Adrenal gland (tissue), 12 donors: ENCODE results near the gene KRT71. TPM values are rescaled to one million over a fixed set of nuclear protein-coding genes. Genes with fewer than 3 reads are reported as not detected.

ENCODE experiments used
- DNase-seq, 7 donors: peaks; one replicate each; pipeline ENCODE4 v3.0.0-alpha.2; 2019 to 2020
- H3K27ac ChIP-seq, 5 donors: fragments of 200-600 bp; sonication (generic) in 4 of 5; 1 replicate in 3 of 5; 2 replicates in 2 of 5; pipeline versions ENCODE4 v1.5.1 to v1.8.0; 2016 to 2020; ENCODE audit warnings: mild to moderate bottlenecking in 1 of 5
- H3K27me3 ChIP-seq: fragments of 200-600 bp; 2 replicates; pipeline ENCODE4 v1.8.0; 2021
- H3K36me3 ChIP-seq, 2 donors: fragments of 200-600 bp; replicated peaks in 1 of 2; 1 replicate in 1 of 2; 2 replicates in 1 of 2; pipeline versions ENCODE4 v1.5.1 to v1.8.0; 2018 to 2022
- H3K4me1 ChIP-seq, 2 donors: fragments of 200-600 bp; replicated peaks in 1 of 2; 1 replicate in 1 of 2; 2 replicates in 1 of 2; pipeline versions ENCODE4 v1.5.1 to v1.8.0; 2018 to 2021
- H3K4me3 ChIP-seq, 4 donors: fragments of 200-600 bp; sonication (generic) in 3 of 4; one replicate each; pipeline ENCODE4 v1.5.1; 2016 to 2018
- H3K9me3 ChIP-seq, 3 donors: fragments of 200-600 bp; sonication (generic) in 1 of 3; replicated peaks in 1 of 3; 1 replicate in 2 of 3; 2 replicates in 1 of 3; pipeline versions ENCODE4 v1.5.1 to v1.8.0; 2016 to 2021
- POLR2A ChIP-seq, 2 donors: fragments of 450-650 bp; IDR thresholded peaks; one replicate each; pipeline ENCODE4 v1.6.1; 2017; ENCODE audit warnings: antibody characterized with exemption in 2 of 2, mild to moderate bottlenecking in 2 of 2, moderate library complexity in 1 of 2
- WGBS, 4 donors: extraction: QIAGEN DNeasy Blood & Tissue Kit in 2 of 4; methylation state at CpG; one replicate each; pipeline versions ENCODE4 v1.1.5 to v1.1.7; 2013 to 2017; 5-methylcytosine and 5-hydroxymethylcytosine counted together
- intact Hi-C, 2 donors: fragments of 100-400 bp; cut with DNase I; formaldehyde crosslinking; loops; one replicate each; pipeline versions ENCODE4 v1.14.1 to v1.15.0; 2022 to 2023
- polyA plus RNA-seq, 3 donors: library from polyadenylated mRNA; stranded (reverse); fragments of 200-250 nt in 2 of 3; fragments of 350-450 nt in 1 of 3; fragmentation: Illumina TruSeq in 1 of 3; extraction: RNeasy Lipid Tissue Mini Kit (QIAGEN cat#74804) in 1 of 3; gene quantifications; one replicate each; pipeline ENCODE4 v1.2.3, GENCODE V29; 2013 to 2014
- total RNA-seq, 9 donors: library from RNA; depleted of rRNA in 4 of 9; stranded (reverse); fragments of >200 nt in 4 of 9; fragments of 120-200 nt in 1 of 9; fragmentation: NEBNext Ultra II Directional in 1 of 9; extraction: Animal tissue kit (Norgen Biotek cat#: 25700) in 1 of 9; gene quantifications; one replicate each; pipeline versions ENCODE4 v1.1.0 to v1.2.4, GENCODE V29; 2013 to 2023
- TF ChIP-seq, protein P1 (sequence below), 6 experiments: fragments of 450-650 bp in 4 of 6; fragments of 200-600 bp in 2 of 6; sonication (generic) in 1 of 6; IDR thresholded peaks; 1 replicate in 5 of 6; 2 replicates in 1 of 6; pipeline versions ENCODE4 v1.5.1 to v1.8.0; 2016 to 2021; ENCODE audit warnings: antibody characterized with exemption in 6 of 6, mild to moderate bottlenecking in 2 of 6, moderate library complexity in 1 of 6
- donor health status: healthy with polysubstance abuse.
- donor health status: Bipolar disorder and iron deficiency.
- donor health status: DM: yes; HTN: yes; CAD: no.
- donor health status: DM: no; HTN: no; CAD: no.
- donor health status: DM: no; HTN: no; CAD: no.
- donor health status: DM: yes; HTN: yes; CAD: no.

The KRT71 gene
- total and polyA plus RNA-seq, 12 donors: not detected

- Histone ChIP-seq H3K27me3 (no peaks in the 10 kb centered on the region), H3K36me3 (no peaks in the 10 kb centered on the region), H3K9me3 (no peaks in the 10 kb centered on the region), H3K4me3 (no peak overlapping the region), H3K4me1 (no peaks in the 10 kb centered on the region), H3K27ac (no peak overlapping the region)
- DNase-seq: no peak
- intact Hi-C loops: no loop called here
- 50 to 73% (median 61%) methylated on average over 2 of the region's 2 CpGs for WGBS, 4 donors
- TF ChIP-seq, protein P1, sequence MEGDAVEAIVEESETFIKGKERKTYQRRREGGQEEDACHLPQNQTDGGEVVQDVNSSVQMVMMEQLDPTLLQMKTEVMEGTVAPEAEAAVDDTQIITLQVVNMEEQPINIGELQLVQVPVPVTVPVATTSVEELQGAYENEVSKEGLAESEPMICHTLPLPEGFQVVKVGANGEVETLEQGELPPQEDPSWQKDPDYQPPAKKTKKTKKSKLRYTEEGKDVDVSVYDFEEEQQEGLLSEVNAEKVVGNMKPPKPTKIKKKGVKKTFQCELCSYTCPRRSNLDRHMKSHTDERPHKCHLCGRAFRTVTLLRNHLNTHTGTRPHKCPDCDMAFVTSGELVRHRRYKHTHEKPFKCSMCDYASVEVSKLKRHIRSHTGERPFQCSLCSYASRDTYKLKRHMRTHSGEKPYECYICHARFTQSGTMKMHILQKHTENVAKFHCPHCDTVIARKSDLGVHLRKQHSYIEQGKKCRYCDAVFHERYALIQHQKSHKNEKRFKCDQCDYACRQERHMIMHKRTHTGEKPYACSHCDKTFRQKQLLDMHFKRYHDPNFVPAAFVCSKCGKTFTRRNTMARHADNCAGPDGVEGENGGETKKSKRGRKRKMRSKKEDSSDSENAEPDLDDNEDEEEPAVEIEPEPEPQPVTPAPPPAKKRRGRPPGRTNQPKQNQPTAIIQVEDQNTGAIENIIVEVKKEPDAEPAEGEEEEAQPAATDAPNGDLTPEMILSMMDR (IDR thresholded peaks at IDR 0.05): no peak
- TF ChIP-seq POLR2A (IDR thresholded peaks at IDR 0.05): no peak
These were observed 4.5 kb upstream of the KRT71 start for GRCh38 chr12:52557476-52557875.

DNA sequence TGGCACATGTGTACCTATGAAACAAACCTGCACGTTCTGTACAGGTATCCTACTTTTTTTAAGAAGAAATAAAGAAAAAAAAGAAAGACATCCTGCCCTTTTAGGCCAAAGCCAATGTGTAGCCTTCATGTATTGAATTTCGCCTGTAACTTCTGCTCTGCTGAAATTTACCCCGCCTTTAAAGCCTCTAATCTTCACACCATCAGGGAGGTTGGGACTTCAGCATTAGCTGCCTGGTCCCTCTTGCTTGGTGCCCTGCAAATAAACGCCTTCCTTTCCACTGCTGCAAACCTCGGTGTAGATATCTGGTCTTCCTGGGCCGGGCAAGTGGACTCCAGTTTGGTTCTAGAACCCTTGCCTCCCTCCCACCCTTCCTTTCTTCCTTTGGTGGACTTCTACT, 2.6 kb upstream of the KRT71 start:
- Histone ChIP-seq H3K27me3 (no peaks in the 10 kb centered on the region), H3K36me3 (no peaks in the 10 kb centered on the region), H3K27ac (no peak overlapping the region), H3K4me3 (no peak overlapping the region), H3K4me1 (no peaks in the 10 kb centered on the region), H3K9me3 (no peaks in the 10 kb centered on the region)
- TF ChIP-seq POLR2A (IDR thresholded peaks at IDR 0.05): no peak
- TF ChIP-seq, protein P1 (IDR thresholded peaks at IDR 0.05): no peak
- WGBS, 4 donors: 78 to 89% (median 84%) methylated on average over 6 of the region's 6 CpGs
- DNase-seq: no peak
- intact Hi-C loops: no loop called here

GRCh38 chr12:52552055-52552454, 890 bp downstream of the KRT71 start:
- WGBS, 4 donors: 85 to 100% (median 91%) methylated on average over 3 to 5 of the region's 5 CpGs
- no peak for DNase-seq
- no peak overlapping the region for H3K27ac ChIP-seq
- H3K4me3 ChIP-seq: no peak overlapping the region
- no peaks in the 10 kb centered on the region for H3K9me3 ChIP-seq
- TF ChIP-seq, protein P1 (IDR thresholded peaks at IDR 0.05): no peak
- no peak for TF ChIP-seq POLR2A (IDR thresholded peaks at IDR 0.05)
- intact Hi-C loops: no loop called here
- no peaks in the 10 kb centered on the region for H3K27me3 ChIP-seq
- H3K36me3 ChIP-seq: no peaks in the 10 kb centered on the region
- no peaks in the 10 kb centered on the region for H3K4me1 ChIP-seq

DNA sequence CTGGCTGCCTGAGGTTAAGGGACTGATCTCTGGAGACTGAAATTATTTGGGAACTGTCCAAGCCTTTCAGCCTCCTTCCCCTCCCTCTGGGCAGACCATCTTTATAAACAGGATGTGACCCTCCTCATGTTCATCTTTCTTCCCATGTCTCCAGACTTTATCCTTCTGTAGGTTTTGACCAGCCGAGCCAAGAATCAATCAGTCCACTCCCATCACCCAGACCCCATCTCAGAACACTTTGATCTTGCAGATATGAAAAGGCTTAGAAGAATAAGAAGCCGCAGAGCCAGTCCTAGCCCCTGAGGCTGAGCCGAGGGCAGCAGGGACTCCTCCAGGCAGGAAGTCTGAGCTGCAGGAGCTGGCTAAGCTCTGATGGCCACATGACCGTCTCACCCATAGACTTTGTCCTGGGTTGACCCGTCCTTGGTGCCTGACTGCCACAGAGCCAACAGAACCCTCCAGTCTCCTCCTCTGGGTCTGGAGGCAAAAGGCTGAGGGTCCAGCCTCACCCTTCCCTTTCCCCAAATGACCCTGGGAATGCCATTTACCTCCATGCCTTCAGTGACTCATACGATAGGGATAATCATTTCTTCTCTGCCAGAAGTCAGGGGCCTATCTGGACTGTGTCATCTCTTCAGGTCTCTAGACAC, 1.6 kb downstream of the KRT71 start:
- DNase-seq: peak in 1 of 7 donors; percentile 19
- TF ChIP-seq, protein P1 (IDR thresholded peaks at IDR 0.05): no peak
- no peak for TF ChIP-seq POLR2A (IDR thresholded peaks at IDR 0.05)
- H3K4me1 ChIP-seq: no peaks in the 10 kb centered on the region
- H3K27ac ChIP-seq: no peak overlapping the region
- H3K4me3 ChIP-seq: no peak overlapping the region
- intact Hi-C loops: no loop called here
- no peaks in the 10 kb centered on the region for H3K36me3 ChIP-seq
- no peaks in the 10 kb centered on the region for H3K27me3 ChIP-seq
- H3K9me3 ChIP-seq: no peaks in the 10 kb centered on the region
- WGBS, 4 donors: 53 to 73% (median 61%) methylated on average over 4 to 6 of the region's 6 CpGs
